Adipocyte (in vitro differentiated cells): ENCODE measurements around the gene TCTN2.

Source experiments
- DNase-seq: peaks from one replicate; pipeline ENCODE4 v3.0.0-alpha.2; 2015; ENCODE audit warnings: low read depth
- H3K27me3 ChIP-seq: replicated peaks from 2 replicates; pipeline ENCODE4 v1.7.0; 2013; ENCODE audit warnings: mild to moderate bottlenecking, low read length, moderate library complexity; ENCODE audit not compliant: control insufficient read depth, insufficient read depth
- H3K36me3 ChIP-seq: 2 replicates; pipeline ENCODE4 v1.7.0; 2013; ENCODE audit warnings: low read length, mild to moderate bottlenecking, moderate library complexity; ENCODE audit not compliant: control insufficient read depth, insufficient read depth, severe bottlenecking
- H3K4me1 ChIP-seq: 2 replicates; pipeline ENCODE4 v1.7.0; 2013; ENCODE audit warnings: mild to moderate bottlenecking, low read length, moderate library complexity; ENCODE audit not compliant: control insufficient read depth, insufficient read depth
- H3K4me3 ChIP-seq: 2 replicates; pipeline ENCODE4 v1.7.0; 2013; ENCODE audit warnings: mild to moderate bottlenecking, low read length, moderate library complexity
- H3K9ac ChIP-seq: 2 replicates; pipeline ENCODE4 v1.7.0; 2013; ENCODE audit warnings: mild to moderate bottlenecking, low read length, moderate library complexity
- H3K9me3 ChIP-seq: 2 replicates; pipeline ENCODE4 v1.7.0; 2013; ENCODE audit warnings: mild to moderate bottlenecking, low read length, moderate library complexity; ENCODE audit not compliant: control insufficient read depth

TCTN2 gene

DNA sequence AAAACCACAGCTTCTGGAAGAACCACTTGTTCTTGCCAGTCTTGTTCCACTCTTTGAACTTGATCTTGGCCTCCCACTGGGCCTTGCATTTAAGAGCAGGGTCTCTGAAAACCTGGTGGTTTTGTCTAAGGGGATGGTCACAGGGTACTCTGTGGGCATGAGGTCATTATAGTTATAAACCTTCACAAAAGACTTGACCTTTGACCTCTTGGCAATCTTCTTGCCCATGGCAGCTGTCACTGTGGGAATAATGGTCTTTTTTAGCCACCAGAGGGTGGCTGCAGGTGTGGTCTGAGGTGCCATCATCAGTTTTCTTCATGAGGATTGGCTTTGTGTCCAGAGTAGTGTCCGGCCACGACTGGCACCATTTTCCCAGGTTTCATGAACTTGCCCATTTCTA lies 50.3 kb downstream of the TCTN2 start:
- Histone ChIP-seq H3K9me3 (no peaks in the 10 kb centered on the region), H3K27me3 (no peaks in the 10 kb centered on the region), H3K36me3 (peaks cover 64% of the 10 kb centered on the region), H3K9ac (no peak overlapping the region), H3K4me3 (no peak overlapping the region), H3K4me1 (no peaks in the 10 kb centered on the region)
- no peak for DNase-seq

DNA sequence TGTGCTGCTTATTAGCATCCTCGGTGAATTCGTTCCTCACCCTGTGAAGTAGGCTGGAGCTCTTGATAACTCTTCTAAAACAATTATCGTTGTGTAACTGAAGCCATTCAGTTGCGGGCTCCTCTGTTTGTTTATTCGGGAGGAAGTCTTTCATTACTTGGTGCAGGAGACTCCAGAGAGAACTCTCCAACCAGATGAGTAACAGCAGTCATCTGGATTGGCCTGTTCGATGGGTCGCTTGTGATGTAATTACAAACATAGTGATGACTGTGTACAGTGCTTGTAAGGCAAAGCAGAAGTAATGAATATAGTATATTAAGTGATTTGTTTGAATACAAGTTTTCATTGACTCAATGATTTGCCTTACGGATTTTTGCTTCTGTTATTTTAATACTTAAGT lies 52.1 kb downstream of the TCTN2 start:
- Histone ChIP-seq H3K9ac (no peak overlapping the region), H3K36me3 (peaks cover 80% of the 10 kb centered on the region), H3K4me3 (no peak overlapping the region), H3K9me3 (no peaks in the 10 kb centered on the region), H3K4me1 (no peaks in the 10 kb centered on the region), H3K27me3 (no peaks in the 10 kb centered on the region)
- DNase-seq = no peak

DNA sequence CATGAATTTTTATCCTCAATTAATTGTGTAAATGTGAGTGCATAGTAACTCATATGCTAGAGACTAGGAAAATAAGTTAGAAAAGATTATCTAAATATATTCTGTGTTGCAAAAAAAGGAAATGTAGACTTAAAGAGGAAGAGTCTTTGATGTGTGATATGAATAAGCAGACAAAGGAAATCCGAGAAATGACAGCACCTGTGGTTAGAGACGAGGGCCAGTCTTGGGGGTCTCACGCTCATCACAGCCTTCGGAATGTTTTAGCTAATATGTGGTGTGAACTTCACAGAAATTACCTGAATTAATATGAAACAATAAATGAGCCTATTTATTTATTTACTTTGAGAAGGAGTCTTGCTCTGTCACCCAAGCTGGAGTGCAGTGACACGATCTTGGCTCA lies 52.9 kb downstream of the TCTN2 start:
- no peak overlapping the region for H3K9ac ChIP-seq
- H3K4me1 ChIP-seq = no peaks in the 10 kb centered on the region
- H3K9me3 ChIP-seq = no peaks in the 10 kb centered on the region
- no peak for DNase-seq
- no peak overlapping the region for H3K4me3 ChIP-seq
- H3K27me3 ChIP-seq = no peaks in the 10 kb centered on the region
- peaks cover 86% of the 10 kb centered on the region for H3K36me3 ChIP-seq

DNA sequence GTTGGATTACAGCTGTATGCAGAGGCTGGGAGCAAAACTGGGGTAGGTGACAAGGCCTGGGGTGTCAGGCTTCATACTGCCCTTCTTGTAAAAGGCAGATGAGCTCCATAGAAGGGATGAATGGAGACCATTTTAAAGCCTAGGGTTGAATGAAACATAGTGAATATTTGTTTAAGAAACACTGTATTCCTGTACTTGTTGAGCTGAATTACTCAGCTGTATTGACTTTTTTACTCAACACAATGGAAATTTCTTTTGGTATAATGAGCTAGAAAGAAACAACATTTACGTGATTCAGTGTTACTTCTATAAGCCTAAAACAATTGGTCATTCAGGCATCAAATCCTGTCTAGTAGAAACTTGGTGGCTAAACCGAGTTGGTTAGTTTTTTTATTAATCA lies 55.3 kb downstream of the TCTN2 start:
- DNase-seq = no peak
- no peaks in the 10 kb centered on the region for H3K9me3 ChIP-seq
- no peak overlapping the region for H3K4me3 ChIP-seq
- no peaks in the 10 kb centered on the region for H3K27me3 ChIP-seq
- H3K36me3 ChIP-seq = peaks cover 79% of the 10 kb centered on the region
- no peak overlapping the region for H3K9ac ChIP-seq
- no peaks in the 10 kb centered on the region for H3K4me1 ChIP-seq

- DNase-seq = no peak
- Histone ChIP-seq H3K9me3 (no peaks in the 10 kb centered on the region), H3K36me3 (peaks cover 79% of the 10 kb centered on the region), H3K4me3 (no peak overlapping the region), H3K4me1 (no peaks in the 10 kb centered on the region), H3K9ac (no peak overlapping the region), H3K27me3 (no peaks in the 10 kb centered on the region)
Observed at GRCh38 chr12:123726962-123727361, 56.0 kb downstream of the TCTN2 start.

- Histone ChIP-seq H3K9me3 (no peaks in the 10 kb centered on the region), H3K4me1 (no peaks in the 10 kb centered on the region), H3K36me3 (peaks cover 75% of the 10 kb centered on the region), H3K27me3 (no peaks in the 10 kb centered on the region), H3K9ac (no peak overlapping the region), H3K4me3 (no peak overlapping the region)
- no peak for DNase-seq
Observed at GRCh38 chr12:123727878-123728277, 57.0 kb downstream of the TCTN2 start.

DNA sequence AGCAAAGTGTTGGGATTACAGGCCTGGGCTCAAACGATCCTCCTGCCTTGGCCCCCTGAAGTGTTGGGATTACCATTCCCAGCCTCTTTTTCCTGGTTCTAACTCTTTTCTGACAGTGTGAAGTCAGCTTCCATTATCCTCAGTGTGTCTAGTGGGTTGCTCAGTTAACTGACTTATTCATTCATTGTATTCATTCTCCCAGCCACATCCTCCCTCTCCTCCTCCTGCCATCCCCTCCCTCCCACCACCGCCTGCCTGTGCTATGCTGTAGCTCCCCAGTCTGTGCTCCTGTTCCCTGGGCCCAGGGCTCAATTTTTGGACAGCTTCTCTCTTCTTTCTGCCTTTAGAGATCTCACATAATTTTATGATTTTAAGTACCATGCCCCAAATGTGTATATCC lies 60.7 kb downstream of the TCTN2 start:
- H3K36me3 ChIP-seq = peaks cover 81% of the 10 kb centered on the region

GRCh38 chr12:123732251-123732650 lies 61.3 kb downstream of the TCTN2 start:
- Histone ChIP-seq H3K27me3 (no peaks in the 10 kb centered on the region), H3K4me1 (no peaks in the 10 kb centered on the region), H3K9me3 (no peaks in the 10 kb centered on the region), H3K36me3 (peaks cover 81% of the 10 kb centered on the region), H3K9ac (no peak overlapping the region), H3K4me3 (no peak overlapping the region)
- DNase-seq = no peak

More for the DNA sequence above, 60.7 kb downstream of the TCTN2 start:
- Histone ChIP-seq H3K9ac (no peak overlapping the region), H3K9me3 (no peaks in the 10 kb centered on the region), H3K27me3 (no peaks in the 10 kb centered on the region), H3K4me1 (no peaks in the 10 kb centered on the region), H3K4me3 (no peak overlapping the region)
- DNase-seq = no peak

DNA sequence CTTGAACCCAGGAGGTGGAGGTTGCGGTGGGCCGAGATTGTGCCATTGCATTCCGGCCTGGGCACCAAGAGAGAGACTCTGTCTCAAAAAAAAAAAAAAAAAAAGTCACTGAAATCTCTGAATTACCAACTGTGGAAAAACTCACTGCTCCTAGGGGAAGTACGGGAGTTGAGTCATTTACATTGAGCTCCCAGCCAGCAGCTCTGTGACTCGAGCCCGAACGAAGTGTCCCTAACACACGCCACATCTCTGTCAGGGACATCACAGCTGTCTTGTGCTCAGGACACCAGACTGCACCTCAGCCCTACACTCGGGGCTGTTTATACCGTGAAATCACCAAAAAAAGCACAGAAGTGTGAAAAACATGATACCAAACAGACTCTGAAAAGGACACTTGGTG lies 62.3 kb downstream of the TCTN2 start:
- no peak overlapping the region for H3K9ac ChIP-seq
- no peak for DNase-seq
- H3K4me3 ChIP-seq = no peak overlapping the region
- H3K27me3 ChIP-seq = no peaks in the 10 kb centered on the region
- H3K9me3 ChIP-seq = no peaks in the 10 kb centered on the region
- no peaks in the 10 kb centered on the region for H3K4me1 ChIP-seq
- peaks cover 79% of the 10 kb centered on the region for H3K36me3 ChIP-seq

- DNase-seq = no peak
- H3K36me3 ChIP-seq = peaks cover 79% of the 10 kb centered on the region
- H3K27me3 ChIP-seq = no peaks in the 10 kb centered on the region
- H3K4me1 ChIP-seq = no peaks in the 10 kb centered on the region
- no peaks in the 10 kb centered on the region for H3K9me3 ChIP-seq
- no peak overlapping the region for H3K4me3 ChIP-seq
- no peak overlapping the region for H3K9ac ChIP-seq
Observed at GRCh38 chr12:123734268-123734667, 63.4 kb downstream of the TCTN2 start.

GRCh38 chr12:123741937-123742572 lies 71.1 kb downstream of the TCTN2 start:
- DNase-seq = no peak
- Histone ChIP-seq H3K27me3 (no peaks in the 10 kb centered on the region), H3K9ac (no peak overlapping the region), H3K9me3 (no peaks in the 10 kb centered on the region), H3K4me1 (no peaks in the 10 kb centered on the region), H3K4me3 (no peak overlapping the region), H3K36me3 (peaks cover 79% of the 10 kb centered on the region)

GRCh38 chr12:123743002-123743401 lies 72.1 kb downstream of the TCTN2 start:
- Histone ChIP-seq H3K9me3 (no peaks in the 10 kb centered on the region), H3K36me3 (peaks cover 77% of the 10 kb centered on the region), H3K27me3 (no peaks in the 10 kb centered on the region), H3K4me3 (no peak overlapping the region), H3K9ac (no peak overlapping the region), H3K4me1 (no peaks in the 10 kb centered on the region)
- no peak for DNase-seq
